Measurements from ENCODE around the gene SLC4A5.

DNA sequence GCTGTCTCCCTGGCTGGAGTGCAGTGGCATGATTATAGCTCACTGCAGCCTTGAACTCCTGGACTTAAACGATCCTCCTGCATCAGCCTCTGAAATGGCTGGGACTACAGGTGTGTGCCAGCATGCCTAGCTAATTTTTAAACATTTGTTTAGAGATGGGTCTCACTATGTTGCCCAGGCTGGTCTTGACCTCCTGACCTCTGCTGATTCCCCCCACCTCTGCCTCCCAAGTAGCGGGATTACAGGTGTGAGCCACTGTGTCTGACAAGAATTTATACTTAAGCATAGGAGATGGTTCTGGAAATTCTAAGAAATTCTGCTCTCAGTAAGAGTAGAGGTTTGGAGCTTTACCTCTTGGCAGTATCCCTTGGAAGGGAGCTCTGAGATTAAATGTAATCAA is 126.6 kb downstream of the SLC4A5 start:
- TF ChIP-seq, protein P1, sequence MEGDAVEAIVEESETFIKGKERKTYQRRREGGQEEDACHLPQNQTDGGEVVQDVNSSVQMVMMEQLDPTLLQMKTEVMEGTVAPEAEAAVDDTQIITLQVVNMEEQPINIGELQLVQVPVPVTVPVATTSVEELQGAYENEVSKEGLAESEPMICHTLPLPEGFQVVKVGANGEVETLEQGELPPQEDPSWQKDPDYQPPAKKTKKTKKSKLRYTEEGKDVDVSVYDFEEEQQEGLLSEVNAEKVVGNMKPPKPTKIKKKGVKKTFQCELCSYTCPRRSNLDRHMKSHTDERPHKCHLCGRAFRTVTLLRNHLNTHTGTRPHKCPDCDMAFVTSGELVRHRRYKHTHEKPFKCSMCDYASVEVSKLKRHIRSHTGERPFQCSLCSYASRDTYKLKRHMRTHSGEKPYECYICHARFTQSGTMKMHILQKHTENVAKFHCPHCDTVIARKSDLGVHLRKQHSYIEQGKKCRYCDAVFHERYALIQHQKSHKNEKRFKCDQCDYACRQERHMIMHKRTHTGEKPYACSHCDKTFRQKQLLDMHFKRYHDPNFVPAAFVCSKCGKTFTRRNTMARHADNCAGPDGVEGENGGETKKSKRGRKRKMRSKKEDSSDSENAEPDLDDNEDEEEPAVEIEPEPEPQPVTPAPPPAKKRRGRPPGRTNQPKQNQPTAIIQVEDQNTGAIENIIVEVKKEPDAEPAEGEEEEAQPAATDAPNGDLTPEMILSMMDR (IDR thresholded peaks at IDR 0.05), result no peak
- no peak for TF ChIP-seq POLR2AphosphoS5 (IDR thresholded peaks at IDR 0.05)
- TF ChIP-seq POLR2A (IDR thresholded peaks at IDR 0.05), result no peak
